Measurements from ENCODE around the gene PER2.

PER2 gene

DNA sequence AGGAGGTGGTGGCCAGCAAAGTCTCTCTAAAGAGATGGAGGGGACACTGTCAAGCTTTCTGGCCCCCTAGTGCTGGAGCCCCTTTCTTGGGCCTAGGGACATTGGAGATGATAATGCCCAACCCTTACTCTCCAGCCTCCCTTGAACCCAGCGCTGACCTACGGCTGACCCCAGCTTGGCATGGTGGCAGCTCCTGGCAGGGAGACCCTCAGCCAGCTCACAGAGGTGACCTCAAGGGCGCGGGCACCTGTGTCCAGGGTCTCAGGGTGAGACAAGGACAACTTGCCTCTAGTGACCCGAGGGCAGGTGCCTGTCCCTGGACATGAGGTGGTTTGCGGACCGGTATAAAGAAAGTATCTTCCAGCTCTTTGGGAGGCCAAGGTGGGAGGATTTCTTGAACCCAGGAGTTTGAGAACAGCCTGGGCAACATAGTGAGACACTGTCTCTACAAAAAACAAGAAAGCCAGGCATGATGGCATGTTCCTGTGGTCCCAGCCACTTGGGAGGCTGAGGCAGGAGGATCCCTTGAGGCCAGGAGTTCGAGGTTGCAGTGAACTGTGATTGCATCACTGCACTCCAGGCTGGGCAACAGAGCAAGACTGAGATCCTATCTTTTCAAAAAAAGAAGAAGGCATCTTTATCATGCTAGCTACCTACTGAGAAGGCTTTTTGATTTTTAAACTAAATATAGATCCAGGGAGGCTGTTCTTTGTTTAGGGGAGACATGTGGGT is 3.3 kb upstream of the PER2 start:
- H3K9me2 ChIP-seq (replicated peaks; ENCODE audit: control insufficient read depth, low read length), result no peaks in the 10 kb centered on the region
- H4K20me1 ChIP-seq (ENCODE audit: control insufficient read depth, insufficient read depth, low read depth, low read length), result peaks cover 5% of the 10 kb centered on the region; the same call in 1 of the 2 replicates
- no peaks in the 10 kb centered on the region; the same call in 1 of the 2 replicates for H3F3A ChIP-seq (ENCODE audit: control insufficient read depth, insufficient read depth)
- TF ChIP-seq EZH2phosphoT487 (IDR thresholded peaks at IDR 0.05; ENCODE audit: borderline replicate concordance, low read length) (no peak), CTCF (IDR thresholded peaks at IDR 0.05; ENCODE audit: low read depth, low read length, poor library complexity, severe bottlenecking) (no peak)
- no peaks in the 10 kb centered on the region; the same call in 1 of the 2 replicates for H3K27me3 ChIP-seq (ENCODE audit: control insufficient read depth, low read length)
- H3K79me2 ChIP-seq (ENCODE audit: control insufficient read depth, low read length), result peaks cover 16% of the 10 kb centered on the region
- H3K4me1 ChIP-seq (ENCODE audit: control insufficient read depth, low read length), result peaks cover 22% of the 10 kb centered on the region
- H3K27ac ChIP-seq (ENCODE audit: low read depth, low read length), result no peak overlapping the region
- no peaks in the 10 kb centered on the region for H3K36me3 ChIP-seq (ENCODE audit: control insufficient read depth, low read length)
- H3K9me3 ChIP-seq (ENCODE audit: control insufficient read depth, insufficient read depth, low read length), result no peaks in the 10 kb centered on the region
- H3K4me2 ChIP-seq (ENCODE audit: low read length), result no peak overlapping the region
- H3K4me3 ChIP-seq (ENCODE audit: low read length), result no peak overlapping the region

DNA sequence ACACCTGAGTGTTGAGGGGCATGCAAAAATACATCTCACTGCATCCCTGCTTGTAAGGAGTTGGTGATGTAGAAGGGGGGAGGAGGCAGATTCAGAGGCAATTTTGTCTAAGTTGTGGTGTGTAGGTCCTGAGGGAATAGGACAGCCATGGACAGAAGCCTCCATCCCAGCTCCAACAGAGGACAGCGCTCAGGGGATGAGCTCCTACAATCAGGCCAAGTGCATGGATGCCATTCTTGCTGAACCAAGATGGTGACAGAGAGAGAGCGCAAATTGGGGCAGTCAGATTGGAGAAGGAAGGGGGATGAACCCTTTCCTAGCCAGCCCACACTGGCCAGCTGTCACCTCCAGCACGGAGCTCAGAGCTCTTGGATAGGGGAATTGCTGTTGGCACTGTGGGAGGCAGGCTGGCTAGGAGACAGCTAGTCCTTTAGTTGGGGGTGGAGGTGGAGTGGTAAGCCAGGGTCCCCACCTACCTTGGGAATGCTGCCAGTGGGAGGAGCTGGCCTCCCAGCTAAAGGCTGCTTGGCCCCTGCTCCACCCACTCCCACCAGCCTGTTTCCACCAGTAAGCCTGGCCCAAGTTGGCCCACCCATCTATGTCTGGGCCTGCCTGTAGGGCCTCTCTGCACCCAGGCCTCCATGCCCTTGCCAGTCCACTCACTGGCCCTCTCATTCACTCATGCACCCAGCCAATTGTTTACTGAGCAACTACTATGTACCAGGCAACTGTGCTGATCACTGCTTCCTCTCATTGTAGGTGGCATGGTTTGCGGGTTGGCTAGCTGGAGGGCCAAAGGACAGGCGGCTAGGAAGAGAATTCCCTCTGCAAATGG is 2.5 kb upstream of the PER2 start:
- Histone ChIP-seq H3K9me3 (ENCODE audit: control insufficient read depth, insufficient read depth, low read length) (no peaks in the 10 kb centered on the region), H3K4me2 (ENCODE audit: low read length) (no peak overlapping the region), H3K27me3 (ENCODE audit: control insufficient read depth, low read length) (no peaks in the 10 kb centered on the region; the same call in 1 of the 2 replicates), H3F3A (ENCODE audit: control insufficient read depth, insufficient read depth) (no peaks in the 10 kb centered on the region; the same call in 1 of the 2 replicates), H3K9me2 (replicated peaks; ENCODE audit: control insufficient read depth, low read length) (no peaks in the 10 kb centered on the region), H3K36me3 (ENCODE audit: control insufficient read depth, low read length) (0 out of 2 replicates have a peak, but pooled peaks cover 4% of the 10 kb centered on the region), H3K4me1 (ENCODE audit: control insufficient read depth, low read length) (peaks cover 22% of the 10 kb centered on the region), H3K27ac (ENCODE audit: low read depth, low read length) (no peak overlapping the region), H4K20me1 (ENCODE audit: control insufficient read depth, insufficient read depth, low read depth, low read length) (peaks cover 5% of the 10 kb centered on the region; the same call in 1 of the 2 replicates), H3K79me2 (ENCODE audit: control insufficient read depth, low read length) (peaks cover 24% of the 10 kb centered on the region), H3K4me3 (ENCODE audit: low read length) (no peak overlapping the region)
- no peak for TF ChIP-seq EZH2phosphoT487 (IDR thresholded peaks at IDR 0.05; ENCODE audit: borderline replicate concordance, low read length)
- no peak for TF ChIP-seq CTCF (IDR thresholded peaks at IDR 0.05; ENCODE audit: low read depth, low read length, poor library complexity, severe bottlenecking)

GRCh38 chr2:238290091-238290509 is 1.7 kb upstream of the PER2 start:
- Histone ChIP-seq H3F3A (ENCODE audit: control insufficient read depth, insufficient read depth) (no peaks in the 10 kb centered on the region; the same call in 1 of the 2 replicates), H3K4me3 (ENCODE audit: low read length) (peak overlapping the region; percentile 92; the same call in 1 of the 2 replicates), H3K4me1 (ENCODE audit: control insufficient read depth, low read length) (peaks cover 22% of the 10 kb centered on the region), H4K20me1 (ENCODE audit: control insufficient read depth, insufficient read depth, low read depth, low read length) (peaks cover 5% of the 10 kb centered on the region; the same call in 1 of the 2 replicates), H3K9me2 (replicated peaks; ENCODE audit: control insufficient read depth, low read length) (no peaks in the 10 kb centered on the region), H3K79me2 (ENCODE audit: control insufficient read depth, low read length) (peaks cover 32% of the 10 kb centered on the region), H3K27me3 (ENCODE audit: control insufficient read depth, low read length) (no peaks in the 10 kb centered on the region; the same call in 1 of the 2 replicates), H3K36me3 (ENCODE audit: control insufficient read depth, low read length) (0 out of 2 replicates have a peak, but pooled peaks cover 4% of the 10 kb centered on the region), H3K27ac (ENCODE audit: low read depth, low read length) (no peak overlapping the region), H3K4me2 (ENCODE audit: low read length) (peak overlapping the region; percentile 94), H3K9me3 (ENCODE audit: control insufficient read depth, insufficient read depth, low read length) (no peaks in the 10 kb centered on the region)
- no peak for TF ChIP-seq EZH2phosphoT487 (IDR thresholded peaks at IDR 0.05; ENCODE audit: borderline replicate concordance, low read length)
- TF ChIP-seq CTCF (IDR thresholded peaks at IDR 0.05; ENCODE audit: low read depth, low read length, poor library complexity, severe bottlenecking), result no peak
